ENCODE measurements around the gene SNRPD3.
"Not testable (repeated sequence)": the region's sequence is repeated elsewhere in the genome, so short reads cannot be mapped to it uniquely, and the experiment has no call there.

SNRPD3 gene

DNA sequence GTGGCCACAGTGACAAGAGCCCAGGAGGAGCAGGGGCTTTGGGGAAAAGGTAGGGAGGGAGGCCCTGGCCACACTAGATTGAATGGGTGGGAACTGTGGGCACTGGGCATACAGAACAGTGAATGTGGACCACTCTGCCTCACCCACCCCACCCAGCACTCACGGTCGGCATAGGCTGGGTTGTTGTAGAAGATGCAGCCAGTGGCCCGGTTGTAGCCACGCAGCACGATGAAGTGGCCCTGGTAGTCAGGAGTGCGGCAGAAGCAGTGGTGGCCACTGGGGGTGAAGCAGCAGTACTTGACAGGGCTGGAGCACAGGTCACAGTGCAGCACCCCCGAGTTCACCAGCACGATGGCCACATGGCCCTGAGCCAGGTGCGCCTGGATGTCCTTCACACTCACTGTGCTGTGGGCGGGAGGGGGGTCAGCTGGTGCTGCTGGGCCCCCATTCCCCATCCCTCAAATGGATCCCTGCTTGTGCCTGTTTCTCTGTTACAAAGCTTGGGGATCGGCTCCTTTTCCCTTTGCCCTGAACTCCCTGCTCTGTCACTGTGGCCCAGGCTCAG is 12.0 kb upstream of the SNRPD3 start:
- Histone ChIP-seq H3K9me3 (ENCODE audit: severe bottlenecking) (no peaks in the 10 kb centered on the region), H3K27me3 (ENCODE audit: insufficient read depth, low read depth, severe bottlenecking) (no peaks in the 10 kb centered on the region), H3K27ac (no peak overlapping the region), H3K36me3 (peaks cover 75% of the 10 kb centered on the region), H3K4me3 (ENCODE audit: low read depth, low read length) (no peak overlapping the region)
- no peak for DNase-seq
- TF ChIP-seq, protein P1, sequence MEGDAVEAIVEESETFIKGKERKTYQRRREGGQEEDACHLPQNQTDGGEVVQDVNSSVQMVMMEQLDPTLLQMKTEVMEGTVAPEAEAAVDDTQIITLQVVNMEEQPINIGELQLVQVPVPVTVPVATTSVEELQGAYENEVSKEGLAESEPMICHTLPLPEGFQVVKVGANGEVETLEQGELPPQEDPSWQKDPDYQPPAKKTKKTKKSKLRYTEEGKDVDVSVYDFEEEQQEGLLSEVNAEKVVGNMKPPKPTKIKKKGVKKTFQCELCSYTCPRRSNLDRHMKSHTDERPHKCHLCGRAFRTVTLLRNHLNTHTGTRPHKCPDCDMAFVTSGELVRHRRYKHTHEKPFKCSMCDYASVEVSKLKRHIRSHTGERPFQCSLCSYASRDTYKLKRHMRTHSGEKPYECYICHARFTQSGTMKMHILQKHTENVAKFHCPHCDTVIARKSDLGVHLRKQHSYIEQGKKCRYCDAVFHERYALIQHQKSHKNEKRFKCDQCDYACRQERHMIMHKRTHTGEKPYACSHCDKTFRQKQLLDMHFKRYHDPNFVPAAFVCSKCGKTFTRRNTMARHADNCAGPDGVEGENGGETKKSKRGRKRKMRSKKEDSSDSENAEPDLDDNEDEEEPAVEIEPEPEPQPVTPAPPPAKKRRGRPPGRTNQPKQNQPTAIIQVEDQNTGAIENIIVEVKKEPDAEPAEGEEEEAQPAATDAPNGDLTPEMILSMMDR (IDR thresholded peaks at IDR 0.05; ENCODE audit: low read depth, low read length) = no peak

DNA sequence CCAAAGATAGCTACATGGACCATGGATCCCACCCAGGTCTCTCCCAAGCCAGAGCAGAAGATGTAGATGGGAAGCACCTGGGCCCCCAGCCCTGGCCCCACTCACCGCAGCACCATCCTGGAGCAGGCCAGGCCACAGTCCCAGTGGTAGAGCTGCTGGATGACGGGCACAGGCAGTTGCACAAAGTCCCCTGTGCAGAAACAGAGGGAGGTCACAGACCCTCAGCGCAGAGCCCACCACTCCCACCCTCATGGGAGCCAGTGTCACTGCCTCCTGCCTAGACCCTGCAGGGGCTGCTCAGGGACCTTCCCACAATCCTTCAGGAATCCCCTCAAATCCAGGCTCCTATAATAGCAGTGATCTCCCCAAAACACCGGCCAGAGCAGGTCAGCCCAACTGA is 7.0 kb upstream of the SNRPD3 start:
- Histone ChIP-seq H3K4me3 (ENCODE audit: low read depth, low read length) (no peak overlapping the region), H3K27ac (no peak overlapping the region), H3K27me3 (ENCODE audit: insufficient read depth, low read depth, severe bottlenecking) (no peaks in the 10 kb centered on the region), H3K9me3 (ENCODE audit: severe bottlenecking) (no peaks in the 10 kb centered on the region), H3K36me3 (peaks cover 60% of the 10 kb centered on the region)
- TF ChIP-seq, protein P1 (IDR thresholded peaks at IDR 0.05; ENCODE audit: low read depth, low read length) = no peak
- no peak for DNase-seq

DNA sequence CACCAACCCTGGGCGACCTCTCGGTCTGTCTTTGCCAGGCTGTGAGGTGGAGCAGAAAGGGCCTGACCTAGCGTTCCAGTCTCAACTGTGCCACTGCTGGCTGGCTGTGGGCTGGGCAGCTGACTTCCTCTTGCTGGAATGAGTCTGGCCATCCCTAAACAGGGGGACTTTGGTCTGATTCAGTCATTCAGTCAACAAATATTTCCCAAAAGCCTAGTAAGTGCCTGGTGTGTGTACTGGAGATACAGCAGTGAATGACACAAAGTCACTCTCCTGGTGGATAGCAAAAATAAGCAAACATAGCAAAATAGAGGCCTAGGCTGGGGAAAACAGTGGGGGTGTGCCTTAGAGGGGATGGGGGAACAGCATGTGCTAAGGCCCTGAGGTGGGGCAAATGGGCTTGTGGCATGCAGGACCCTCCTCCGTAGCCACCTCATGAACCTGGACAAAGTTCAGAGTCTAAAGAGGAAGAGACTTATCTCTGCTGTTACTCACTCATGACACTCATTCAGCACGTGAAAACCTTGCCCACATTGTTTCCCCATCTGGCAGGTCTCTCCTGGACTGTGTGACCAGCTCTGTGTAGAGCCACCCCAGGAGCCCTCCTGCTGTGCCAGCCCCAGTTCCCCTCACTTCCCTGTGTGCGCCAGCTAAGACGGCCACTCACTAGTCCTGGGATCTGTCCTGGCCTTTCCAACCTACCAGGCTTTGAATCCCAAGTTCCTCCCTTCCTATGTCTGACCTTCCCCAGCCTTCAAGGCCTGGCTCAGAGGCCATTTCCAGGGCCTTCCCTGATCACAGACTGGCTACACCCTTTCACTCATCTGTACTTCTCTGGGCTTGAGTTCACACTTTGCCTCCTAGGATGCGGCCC is 5.5 kb upstream of the SNRPD3 start:
- Histone ChIP-seq H3K27me3 (ENCODE audit: insufficient read depth, low read depth, severe bottlenecking) (no peaks in the 10 kb centered on the region), H3K27ac (no peak overlapping the region), H3K36me3 (peaks cover 52% of the 10 kb centered on the region), H3K4me3 (ENCODE audit: low read depth, low read length) (no peak overlapping the region), H3K9me3 (ENCODE audit: severe bottlenecking) (no peaks in the 10 kb centered on the region)
- DNase-seq = no peak
- TF ChIP-seq, protein P1 (IDR thresholded peaks at IDR 0.05; ENCODE audit: low read depth, low read length) = no peak

DNA sequence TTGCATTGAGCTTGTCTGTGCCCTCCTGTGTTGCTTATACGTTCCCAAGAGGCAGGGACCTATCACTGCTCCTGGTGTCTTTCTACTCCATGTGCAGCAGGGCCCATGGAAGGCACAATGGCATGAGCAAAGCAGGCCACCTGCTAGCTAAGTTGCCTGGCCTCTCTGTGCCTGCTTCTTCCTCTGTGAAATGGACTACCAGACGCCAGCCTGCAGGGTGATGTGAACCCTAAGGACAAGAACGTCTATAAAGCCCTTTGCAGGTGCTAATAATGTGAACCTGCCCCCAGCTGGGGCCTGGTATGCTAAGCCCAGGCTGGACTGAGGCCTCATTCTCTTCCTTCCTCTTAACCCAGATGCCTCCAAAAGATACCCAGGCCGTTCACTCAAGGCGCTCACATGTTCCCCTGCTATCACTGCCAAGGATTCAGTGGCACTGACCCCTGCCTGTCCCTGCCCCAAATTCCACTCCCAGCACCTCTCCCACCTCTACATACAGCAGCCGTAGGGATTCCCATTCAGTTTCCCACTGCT is 4.8 kb upstream of the SNRPD3 start:
- H3K27ac ChIP-seq = no peak overlapping the region

DNA sequence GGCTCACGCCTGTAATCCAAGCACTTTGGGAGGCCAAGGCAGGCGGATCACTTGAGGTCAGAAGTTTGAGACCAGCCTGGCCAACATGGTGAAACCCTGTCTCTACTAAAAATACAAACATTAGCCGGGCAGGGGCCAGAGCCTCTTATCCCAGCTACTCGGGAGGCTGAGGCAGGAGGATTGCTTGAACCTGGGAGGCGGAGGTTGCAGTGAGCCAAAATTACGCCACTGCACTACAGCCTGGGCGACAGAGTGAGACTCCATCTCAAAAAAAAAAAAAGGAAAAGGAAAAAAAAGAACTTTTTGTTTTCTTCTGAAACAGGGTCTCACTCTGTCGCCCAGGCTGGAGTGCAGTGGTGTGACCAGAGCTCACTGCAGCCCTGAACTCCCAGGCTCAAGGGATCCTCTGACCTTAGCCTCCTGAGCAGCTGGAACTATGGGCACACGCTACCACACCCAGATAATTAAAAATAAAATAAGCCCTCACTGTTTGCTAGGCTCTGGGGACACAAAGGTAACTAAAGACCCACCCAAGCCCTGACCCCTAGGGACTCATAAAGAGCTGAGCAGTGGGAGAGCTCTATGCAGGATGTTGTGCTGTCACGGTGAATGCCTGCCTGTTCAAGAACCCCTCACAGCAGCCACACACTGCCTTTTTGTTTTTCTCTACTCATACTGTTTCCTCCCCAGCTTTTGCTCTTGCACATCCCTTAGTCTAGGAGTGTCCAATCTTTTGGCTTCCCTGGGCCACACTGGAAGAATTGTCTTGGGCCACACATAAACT is 3.1 kb upstream of the SNRPD3 start:
- H3K27me3 ChIP-seq (ENCODE audit: insufficient read depth, low read depth, severe bottlenecking); H3K9me3 ChIP-seq (ENCODE audit: severe bottlenecking); DNase-seq; H3K4me3 ChIP-seq (ENCODE audit: low read depth, low read length): not testable (repeated sequence)
- Histone ChIP-seq H3K27ac (peak overlapping the region; percentile 88), H3K36me3 (peaks cover 43% of the 10 kb centered on the region)

More for the DNA sequence above, 4.8 kb upstream of the SNRPD3 start:
- no peak for DNase-seq
- Histone ChIP-seq H3K9me3 (ENCODE audit: severe bottlenecking) (no peaks in the 10 kb centered on the region), H3K36me3 (peaks cover 48% of the 10 kb centered on the region), H3K27me3 (ENCODE audit: insufficient read depth, low read depth, severe bottlenecking) (no peaks in the 10 kb centered on the region), H3K4me3 (ENCODE audit: low read depth, low read length) (no peak overlapping the region)
- TF ChIP-seq, protein P1 (IDR thresholded peaks at IDR 0.05; ENCODE audit: low read depth, low read length) = no peak
